Smooth muscle cell (in vitro differentiated cells): ENCODE results near the gene STRADB. TPM values are rescaled to one million over a fixed set of nuclear protein-coding genes. Genes with fewer than 3 reads are reported as not detected.

Experiments
- DNase-seq: peaks from one replicate; lab custom pipeline; 2025; ENCODE audit not compliant: unreplicated experiment; lab: John Stamatoyannopoulos, UW
- H2AFZ ChIP-seq: fragments of 200-600 bp; sonication (generic); 2 replicates; pipeline ENCODE4 v1.6.0; 2016; ENCODE audit warnings: antibody characterized with exemption, low read depth, mild to moderate bottlenecking
- H3F3A ChIP-seq: fragments of 200-600 bp; sonication (generic); 2 replicates; pipeline ENCODE4 v1.6.0; 2017; ENCODE audit warnings: antibody characterized with exemption, low read depth
- H3K27ac ChIP-seq: fragments of 200-600 bp; sonication (generic); 2 replicates; pipeline ENCODE4 v1.5.1; 2016; ENCODE audit warnings: low read depth, mild to moderate bottlenecking
- H3K27me3 ChIP-seq: fragments of 200-600 bp; sonication (generic); 2 replicates; pipeline ENCODE4 v1.6.1; 2016; ENCODE audit warnings: low read depth, mild to moderate bottlenecking
- H3K36me3 ChIP-seq: fragments of 200-600 bp; sonication (generic); 2 replicates; pipeline ENCODE4 v1.5.1; 2016; ENCODE audit warnings: low read depth
- H3K4me1 ChIP-seq: fragments of 200-600 bp; sonication (generic); 2 replicates; pipeline ENCODE4 v1.5.1; 2016; ENCODE audit warnings: low read depth
- H3K4me2 ChIP-seq: fragments of 200-600 bp; sonication (generic); 2 replicates; pipeline ENCODE4 v1.6.0; 2016; ENCODE audit warnings: mild to moderate bottlenecking
- H3K4me3 ChIP-seq: fragments of 200-600 bp; sonication (generic); 2 replicates; pipeline ENCODE4 v1.5.1; 2016; ENCODE audit warnings: mild to moderate bottlenecking
- H3K79me2 ChIP-seq: fragments of 200-600 bp; sonication (generic); 2 replicates; pipeline ENCODE4 v1.6.0; 2016; ENCODE audit warnings: low read depth, mild to moderate bottlenecking
- H3K9ac ChIP-seq: fragments of 200-600 bp; sonication (generic); 2 replicates; pipeline ENCODE4 v1.6.0; 2016; ENCODE audit warnings: low read depth
- H3K9me3 ChIP-seq: fragments of 200-600 bp; sonication (generic); replicated peaks from 2 replicates; pipeline ENCODE4 v1.5.1; 2016; ENCODE audit warnings: low read depth
- H4K20me1 ChIP-seq: fragments of 200-600 bp; sonication (generic); 2 replicates; pipeline ENCODE4 v1.6.0; 2016; ENCODE audit warnings: low read depth
- CTCF ChIP-seq: fragments of 200-600 bp; sonication (generic); IDR thresholded peaks from 2 replicates; pipeline ENCODE4 v1.5.1; 2017; ENCODE audit warnings: borderline replicate concordance, mild to moderate bottlenecking, antibody characterized with exemption; ENCODE audit not compliant: insufficient read depth, poor library complexity, severe bottlenecking
- WGBS: methylation state at CpG from one replicate; pipeline ENCODE4 v1.1.7; 2016; ENCODE audit warnings: low lambda C conversion rate; 5-methylcytosine and 5-hydroxymethylcytosine counted together
- polyA plus RNA-seq: library from polyadenylated mRNA; unstranded; fragments of >200 nt; fragmentation: Nextera tagmentation; extraction: Ambion mirVana; gene quantifications from 2 replicates; pipeline ENCODE4 v1.2.1, GENCODE V29; 2016
- total RNA-seq: library from RNA; depleted of rRNA; stranded (reverse); fragments of >200 nt; gene quantifications from 2 replicates; pipeline ENCODE4 v1.2.3, GENCODE V29; 2014

Gene STRADB
- total and polyA plus RNA-seq, 2 experiments from 2014 or later, result 15.8 to 20.5 TPM

- no peaks in the 10 kb centered on the region for H3K36me3 ChIP-seq
- no peaks in the 10 kb centered on the region for H3K9me3 ChIP-seq
- H2AFZ ChIP-seq, result no peak overlapping the region
- H3K27me3 ChIP-seq, result no peaks in the 10 kb centered on the region
- H3K4me2 ChIP-seq, result no peak overlapping the region
- 78% methylated on average over 4 of the region's 4 CpGs for WGBS
- H4K20me1 ChIP-seq, result peaks cover 55% of the 10 kb centered on the region
- H3K9ac ChIP-seq, result no peak overlapping the region
- H3K4me1 ChIP-seq, result peaks cover 7% of the 10 kb centered on the region
- TF ChIP-seq CTCF, result no peak
- H3K4me3 ChIP-seq, result no peak overlapping the region
- peaks cover 19% of the 10 kb centered on the region for H3F3A ChIP-seq
- peak overlapping the region; percentile 45 for H3K27ac ChIP-seq
- no peak for DNase-seq
- peaks cover 51% of the 10 kb centered on the region for H3K79me2 ChIP-seq
These were observed 2.8 kb upstream of the STRADB start for GRCh38 chr2:201448701-201449100.

- peak overlapping the region; percentile 70 for H3K27ac ChIP-seq
- 0% methylated on average over 20 of the region's 20 CpGs for whole genome bisulfite sequencing
These were observed 617 bp upstream of the STRADB start for GRCh38 chr2:201450954-201451291.

DNA sequence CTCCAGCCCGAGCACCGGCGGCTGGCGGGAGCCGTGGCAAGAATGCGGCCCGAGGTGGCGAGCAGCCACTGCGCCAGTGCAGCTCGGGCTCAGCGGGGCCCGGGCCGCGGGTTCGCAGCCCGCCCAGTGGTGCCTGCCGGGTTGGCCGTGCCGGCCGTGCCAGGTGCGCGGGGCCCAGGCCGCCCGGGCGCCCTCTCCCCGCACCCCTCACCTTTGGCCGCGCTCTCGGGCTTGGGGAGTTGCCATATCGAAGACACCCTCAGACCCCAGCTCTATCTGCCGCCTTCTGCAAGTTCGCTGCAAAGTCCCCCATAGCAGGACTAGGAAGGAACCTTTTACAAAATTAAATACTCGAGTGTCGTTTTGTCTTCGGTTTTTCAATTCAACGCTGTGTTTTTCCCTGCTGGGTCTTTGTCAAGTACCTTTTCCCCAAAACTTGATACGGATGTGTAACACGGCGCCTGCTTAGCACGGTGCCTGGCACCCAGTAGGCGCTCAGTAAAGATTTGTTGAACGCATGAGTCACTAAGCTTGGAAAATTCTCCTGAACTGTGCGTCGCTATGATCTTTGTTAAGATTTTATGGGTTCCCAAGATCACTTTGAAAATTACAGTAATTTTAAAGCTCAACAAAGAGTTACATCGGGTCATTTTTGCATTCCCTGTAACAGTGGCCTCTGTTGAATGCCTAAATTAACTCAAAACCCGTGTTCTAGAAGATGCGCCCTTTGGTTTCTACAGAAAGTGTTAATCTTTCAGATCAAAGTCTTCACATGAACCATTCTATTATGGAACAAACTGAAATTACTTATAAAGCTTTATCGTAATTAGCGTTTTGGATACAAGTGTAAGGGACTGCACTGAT lies 750 bp downstream of the STRADB start:
- no peaks in the 10 kb centered on the region for H3K27me3 ChIP-seq
- H3K4me2 ChIP-seq, result peak overlapping the region; percentile 89
- peaks cover 19% of the 10 kb centered on the region for H4K20me1 ChIP-seq
- no peaks in the 10 kb centered on the region for H3K36me3 ChIP-seq
- peak overlapping the region; percentile 84 for H2AFZ ChIP-seq
- peak overlapping the region; percentile 87 for H3K4me3 ChIP-seq
- H3F3A ChIP-seq, result peaks cover 13% of the 10 kb centered on the region
- H3K4me1 ChIP-seq, result peaks cover 7% of the 10 kb centered on the region
- WGBS, result 8% methylated on average over 48 of the region's 49 CpGs
- H3K27ac ChIP-seq, result no peak overlapping the region
- peak overlapping the region; percentile 31 for H3K9ac ChIP-seq
- H3K9me3 ChIP-seq, result no peaks in the 10 kb centered on the region
- peaks cover 25% of the 10 kb centered on the region for H3K79me2 ChIP-seq
- no peak for TF ChIP-seq CTCF
- no peak for DNase-seq

More at GRCh38 chr2:201450954-201451291, 617 bp upstream of the STRADB start:
- H3K9ac ChIP-seq, result peak overlapping the region; percentile 67
- H2AFZ ChIP-seq, result peak overlapping the region; percentile 93
- H3K27me3 ChIP-seq, result no peaks in the 10 kb centered on the region
- H4K20me1 ChIP-seq, result peaks cover 33% of the 10 kb centered on the region
- H3F3A ChIP-seq, result peaks cover 19% of the 10 kb centered on the region
- peak overlapping the region; percentile 89 for H3K4me2 ChIP-seq
- peaks cover 7% of the 10 kb centered on the region for H3K4me1 ChIP-seq
- no peak for TF ChIP-seq CTCF
- DNase-seq, result no peak
- H3K9me3 ChIP-seq, result no peaks in the 10 kb centered on the region
- peaks cover 30% of the 10 kb centered on the region for H3K79me2 ChIP-seq
- H3K36me3 ChIP-seq, result no peaks in the 10 kb centered on the region
- peak overlapping the region; percentile 87 for H3K4me3 ChIP-seq
